Upper lobe of left lung (tissue), 6 donors: Measurements from ENCODE around the gene MAMSTR. TPM values are rescaled to one million over a fixed set of nuclear protein-coding genes. Genes with fewer than 3 reads are reported as not detected.

Source experiments
- ATAC-seq, 2 donors: fragments of 200-7000 bp; cut with Tn5 transposase; one replicate each; pipeline ENCODE4 v1.9.1; 2022; ENCODE audit warnings: mild to moderate bottlenecking in 2 of 2, moderate library complexity in 2 of 2; ENCODE audit not compliant: low FRiP score in 2 of 2
- DNase-seq, 2 donors: peaks; one replicate each; pipeline ENCODE4 v3.0.0-alpha.2; 2019 to 2020
- H3K27ac ChIP-seq, 4 donors: fragments of 200-600 bp; sonication (generic); one replicate each; pipeline ENCODE4 v1.5.1; 2016 to 2019
- H3K27me3 ChIP-seq, 4 donors: fragments of 200-600 bp; sonication (generic); one replicate each; pipeline ENCODE4 v1.5.1; 2017 to 2019
- H3K36me3 ChIP-seq, 4 donors: fragments of 200-600 bp; sonication (generic); one replicate each; pipeline ENCODE4 v1.5.1; 2016 to 2019
- H3K4me1 ChIP-seq, 4 donors: fragments of 200-600 bp; sonication (generic); one replicate each; pipeline ENCODE4 v1.5.1; 2018 to 2019
- H3K4me3 ChIP-seq, 4 donors: fragments of 200-600 bp; sonication (generic); one replicate each; pipeline ENCODE4 v1.5.1; 2017 to 2019; ENCODE audit warnings: mild to moderate bottlenecking in 2 of 4, moderate library complexity in 1 of 4
- H3K9me3 ChIP-seq, 4 donors: fragments of 200-600 bp; sonication (generic); one replicate each; pipeline ENCODE4 v1.5.1; 2018 to 2019
- CTCF ChIP-seq, 6 experiments: fragments of 450-650 bp in 4 of 6; fragments of 200-600 bp in 2 of 6; sonication (generic) in 2 of 6; IDR thresholded peaks; one replicate each; pipeline ENCODE4 v1.5.1; 2016 to 2019; ENCODE audit warnings: antibody characterized with exemption in 6 of 6
- EP300 ChIP-seq, 4 donors: sonication (generic); formaldehyde crosslinking; IDR thresholded peaks; one replicate each; pipeline ENCODE4 v1.5.1; 2017; ENCODE audit warnings: antibody characterized with exemption in 4 of 4, control low read depth in 2 of 4
- POLR2A ChIP-seq, 4 donors: fragments of 450-650 bp; IDR thresholded peaks; one replicate each; pipeline ENCODE4 v1.5.1; 2016 to 2017; ENCODE audit warnings: antibody characterized with exemption in 4 of 4, mild to moderate bottlenecking in 2 of 4
- POLR2AphosphoS5 ChIP-seq, 2 donors: sonication (generic); formaldehyde crosslinking; IDR thresholded peaks; one replicate each; pipeline ENCODE4 v1.5.1; 2017; ENCODE audit warnings: antibody characterized with exemption in 2 of 2
- WGBS, 2 donors: methylation state at CpG; one replicate each; pipeline ENCODE4 v1.1.5; 2017 to 2018; 5-methylcytosine and 5-hydroxymethylcytosine counted together
- total RNA-seq, 6 donors: library from RNA; depleted of rRNA in 4 of 6; stranded (reverse); fragments of >200 nt in 4 of 6; gene quantifications; one replicate each; pipeline versions ENCODE4 v1.1.0 to v1.2.1, GENCODE V29; 2016 to 2021
- donor health status: DM: no; HTN: no; CAD: no; lungs with moderate emphysema.
- donor health status: DM: no; HTN: yes; CAD: no; lungs with severe emphysema.

The MAMSTR gene
- total RNA-seq, 6 donors from 2014 or later, result 1.1 to 3.1 (median 1.3) TPM; not detected in 1

DNA sequence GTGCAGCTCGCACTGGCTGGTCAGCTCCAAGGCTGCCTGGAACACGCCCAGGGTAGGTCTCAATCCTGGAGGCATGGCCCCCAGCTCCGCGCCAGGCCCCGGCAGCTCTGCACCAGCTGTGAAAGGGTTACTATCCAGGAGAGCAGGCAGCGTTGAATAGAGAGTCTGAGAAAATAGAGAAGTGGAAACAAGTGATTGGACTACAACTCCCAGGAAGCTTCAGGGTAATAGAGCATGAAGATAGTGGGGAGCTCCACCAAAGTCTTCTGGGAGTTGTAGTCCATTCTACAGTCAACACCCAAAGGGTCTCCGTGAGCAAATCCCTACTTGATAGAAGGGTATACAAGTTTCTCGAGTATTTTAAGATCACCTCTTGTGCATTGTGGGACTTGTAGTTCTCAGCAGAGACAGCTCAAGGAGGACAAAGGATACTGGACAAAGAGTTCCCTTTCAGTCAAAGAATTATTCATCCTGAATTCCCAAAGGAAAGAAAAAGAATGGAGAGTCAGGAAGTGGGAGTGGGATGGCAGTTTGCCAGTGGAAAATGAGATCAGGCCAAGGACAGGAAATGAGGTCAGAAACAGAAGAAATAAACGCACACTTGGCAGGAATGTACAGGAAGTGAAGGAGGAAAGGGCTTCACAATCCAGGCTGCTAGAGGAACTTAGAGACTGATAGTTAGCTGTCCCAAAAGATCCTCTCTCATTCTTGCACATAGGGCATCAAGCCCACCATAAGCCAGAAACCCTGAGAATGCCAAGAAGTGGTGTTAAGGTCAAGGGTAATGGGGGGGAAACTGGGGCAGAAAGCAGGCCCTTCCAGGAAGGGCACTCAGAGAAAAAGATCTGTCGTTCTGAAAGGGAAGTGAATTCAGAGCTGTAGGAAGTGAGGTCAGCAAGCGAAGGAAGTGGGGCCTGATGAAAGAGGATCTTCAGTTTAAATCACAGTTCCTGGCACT lies 5.5 kb upstream of the MAMSTR start:
- H3K27me3 ChIP-seq, result no peaks in the 10 kb centered on the region
- no peak overlapping the region for H3K4me3 ChIP-seq
- peaks cover 0 to 5% (median 0%) of the 10 kb centered on the region in 4 donors for H3K9me3 ChIP-seq
- no peak for TF ChIP-seq CTCF (IDR thresholded peaks at IDR 0.05)
- TF ChIP-seq POLR2AphosphoS5 (IDR thresholded peaks at IDR 0.05), result peak; percentile 57 to 90
- TF ChIP-seq EP300 (IDR thresholded peaks at IDR 0.05), result peak in 3 of 4 donors; percentile 8 to 88 (median 87)
- TF ChIP-seq POLR2A (IDR thresholded peaks at IDR 0.05), result no peak
- DNase-seq (peak in 1 of 2 donors; percentile 81), ATAC-seq (peak in 1 of 2 donors; percentile 39)
- H3K27ac ChIP-seq, result peak overlapping the region; percentile 78 to 91 (median 84)
- H3K36me3 ChIP-seq, result peaks cover 0 to 45% (median 3%) of the 10 kb centered on the region in 4 donors
- peaks cover 33 to 65% (median 49%) of the 10 kb centered on the region in 4 donors for H3K4me1 ChIP-seq
- WGBS, 2 donors, result 38 to 44% methylated on average over 11 of the region's 11 CpGs

GRCh38 chr19:48722196-48722708 lies 2.7 kb upstream of the MAMSTR start:
- Histone ChIP-seq H3K4me3 (no peak overlapping the region), H3K9me3 (peaks cover 0 to 5% (median 0%) of the 10 kb centered on the region in 4 donors), H3K4me1 (peaks cover 47 to 77% (median 68%) of the 10 kb centered on the region in 4 donors), H3K36me3 (peaks cover 0 to 33% (median 0%) of the 10 kb centered on the region in 4 donors), H3K27ac (peak overlapping the region in 2 of 4 donors; percentile 21 to 91), H3K27me3 (no peaks in the 10 kb centered on the region)
- DNase-seq (peak in 1 of 2 donors; percentile 22), ATAC-seq (no peak)
- TF ChIP-seq POLR2A (IDR thresholded peaks at IDR 0.05) (no peak), POLR2AphosphoS5 (IDR thresholded peaks at IDR 0.05) (peak in 1 of 2 donors; percentile 1), EP300 (IDR thresholded peaks at IDR 0.05) (peak in 1 of 4 donors; percentile 41), CTCF (IDR thresholded peaks at IDR 0.05) (no peak)
- WGBS, 2 donors, result 63 to 72% methylated on average over 8 to 11 of the region's 11 CpGs

DNA sequence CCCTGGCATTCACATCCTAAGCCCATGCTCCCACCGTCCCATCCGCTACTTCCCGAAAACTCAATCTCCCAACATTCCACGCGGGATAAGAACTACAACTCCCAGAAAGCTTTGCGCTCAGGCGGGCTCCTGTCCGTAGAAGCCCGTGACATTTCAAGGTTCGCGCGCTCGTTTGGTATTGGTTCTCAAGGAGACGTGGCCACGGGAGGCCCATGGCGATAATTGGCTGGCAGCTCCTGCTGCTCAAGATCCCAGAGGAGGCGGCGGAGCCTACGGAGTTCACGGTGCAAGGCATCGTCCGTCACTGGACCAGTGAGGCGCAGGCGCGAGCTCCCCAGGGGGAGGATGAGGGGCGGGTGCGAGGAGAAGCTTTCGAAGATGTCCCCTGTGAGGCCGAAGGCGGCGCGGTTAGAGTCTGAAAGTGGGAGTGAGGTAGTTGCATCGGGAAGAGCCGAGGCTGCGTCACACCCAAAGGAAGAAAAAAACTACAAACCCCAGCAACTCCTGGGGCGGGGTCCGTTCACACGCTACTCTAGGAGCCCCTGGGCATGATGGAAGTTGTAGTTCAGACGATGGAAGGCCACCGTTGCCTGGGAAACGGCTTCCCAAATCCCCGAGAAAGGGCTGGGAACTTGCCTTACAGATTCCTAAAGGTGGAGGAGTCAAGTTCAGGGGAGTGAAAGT lies 1.2 kb upstream of the MAMSTR start:
- Histone ChIP-seq H3K4me1 (peaks cover 44 to 75% (median 71%) of the 10 kb centered on the region in 4 donors), H3K36me3 (peaks cover 0 to 19% (median 0%) of the 10 kb centered on the region in 4 donors), H3K27ac (peak overlapping the region; percentile 46 to 91 (median 82)), H3K9me3 (peaks cover 0 to under 1% (median 0%) of the 10 kb centered on the region in 4 donors), H3K27me3 (no peaks in the 10 kb centered on the region), H3K4me3 (peak overlapping the region; percentile 33 to 60 (median 53))
- no peak for TF ChIP-seq EP300 (IDR thresholded peaks at IDR 0.05)
- TF ChIP-seq CTCF (IDR thresholded peaks at IDR 0.05), result no peak
- peak in 1 of 4 donors; percentile 30 for TF ChIP-seq POLR2A (IDR thresholded peaks at IDR 0.05)
- peak in 1 of 2 donors; percentile 45 for TF ChIP-seq POLR2AphosphoS5 (IDR thresholded peaks at IDR 0.05)
- 21 to 32% methylated on average over 42 of the region's 42 CpGs for WGBS, 2 donors
- DNase-seq, result peak; percentile 92 to 100
- peak; percentile 94 to 95 for ATAC-seq

DNA sequence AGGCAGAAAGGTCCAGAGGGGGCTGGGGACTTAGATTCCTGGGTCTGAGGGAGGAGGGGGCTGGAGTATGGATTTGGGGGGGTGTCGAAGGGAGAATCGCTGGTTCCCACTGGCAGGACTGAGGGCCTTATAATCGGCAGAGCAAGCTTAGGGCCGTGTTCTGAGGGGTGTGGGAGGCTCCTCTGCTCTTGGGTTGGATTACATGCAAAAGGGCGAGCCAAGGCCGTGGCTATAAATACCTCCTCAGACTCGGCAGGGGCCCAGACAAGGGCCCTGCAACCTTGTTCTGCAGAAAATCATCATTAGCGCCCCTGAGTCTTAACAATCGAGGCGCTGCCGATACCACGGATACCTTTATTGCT lies 707 bp upstream of the MAMSTR start:
- no peak for DNase-seq
- Histone ChIP-seq H3K36me3 (peaks cover 0 to 19% (median 0%) of the 10 kb centered on the region in 4 donors), H3K27me3 (no peaks in the 10 kb centered on the region), H3K27ac (peak overlapping the region in 3 of 4 donors; percentile 74 to 91 (median 83)), H3K4me3 (peak overlapping the region in 3 of 4 donors; percentile 49 to 60 (median 57)), H3K4me1 (peaks cover 45 to 75% (median 74%) of the 10 kb centered on the region in 4 donors), H3K9me3 (no peaks in the 10 kb centered on the region)
- TF ChIP-seq POLR2A (IDR thresholded peaks at IDR 0.05), result no peak
- no peak for TF ChIP-seq CTCF (IDR thresholded peaks at IDR 0.05)
- no peak for TF ChIP-seq POLR2AphosphoS5 (IDR thresholded peaks at IDR 0.05)
- TF ChIP-seq EP300 (IDR thresholded peaks at IDR 0.05), result no peak
- ATAC-seq, result no peak
- 37 to 49% methylated on average over 12 of the region's 12 CpGs for WGBS, 2 donors
